PC-9 (cell line): ENCODE measurements around the gene LSM7. TPM values are rescaled to one million over a fixed set of nuclear protein-coding genes. Genes with fewer than 3 reads are reported as not detected.

Experiments
- BruUV-seq: library from RNA; stranded (reverse); fragments of 400-500 nt; replicated peaks from 2 replicates; lab custom pipeline; 2021; lab: Mats Ljungman, UMichigan
- CTCF ChIA-PET: fragments of 300-600 bp; sonication (Branson Sonifier 250); formaldehyde crosslinking; loops from one replicate; lab custom pipeline; 2022; ENCODE audit warnings: antibody characterized with exemption; lab: Charles Lee
- POLR2A ChIA-PET: fragments of 300-600 bp; sonication (Branson Sonifier 250); formaldehyde crosslinking; loops from one replicate; lab custom pipeline; 2022; ENCODE audit warnings: antibody characterized with exemption; ENCODE audit not compliant: unreplicated experiment; lab: Charles Lee
- DNase-seq, 2 experiments: peaks; one replicate each; pipeline versions ENCODE4 v3.0.0 to v3.0.0-alpha.2; 2015 to 2022; ENCODE audit warnings: mixed read lengths in 1 of 2
- H2AFZ ChIP-seq: fragments of 200-600 bp; sonication (generic); 2 replicates; pipeline ENCODE4 v1.8.1; 2017; ENCODE audit warnings: antibody characterized with exemption
- H3F3A ChIP-seq: fragments of 200-600 bp; sonication (generic); 2 replicates; pipeline ENCODE4 v1.8.1; 2017; ENCODE audit warnings: antibody characterized with exemption, mild to moderate bottlenecking, low read depth; ENCODE audit not compliant: insufficient read depth
- H3K27ac ChIP-seq: fragments of 200-600 bp; sonication (generic); 2 replicates; pipeline ENCODE4 v1.6.1; 2016; ENCODE audit warnings: mixed run types
- H3K27me3 ChIP-seq: fragments of 200-600 bp; sonication (generic); 2 replicates; pipeline ENCODE4 v1.6.1; 2016; ENCODE audit warnings: low read depth, mixed run types; ENCODE audit not compliant: insufficient read depth
- H3K36me3 ChIP-seq: fragments of 200-600 bp; sonication (generic); 2 replicates; pipeline ENCODE4 v1.6.1; 2016; ENCODE audit warnings: low read depth, mixed run types
- H3K4me1 ChIP-seq: fragments of 200-600 bp; sonication (generic); replicated peaks from 2 replicates; pipeline ENCODE4 v1.6.1; 2016; ENCODE audit warnings: mixed run types; ENCODE audit not compliant: insufficient read depth
- H3K4me2 ChIP-seq: fragments of 200-600 bp; sonication (generic); 2 replicates; pipeline ENCODE4 v1.6.1; 2017; ENCODE audit warnings: mixed run types
- H3K4me3 ChIP-seq: fragments of 200-600 bp; sonication (generic); 2 replicates; pipeline ENCODE4 v1.6.1; 2016; ENCODE audit warnings: mixed run types
- H3K79me2 ChIP-seq: fragments of 200-600 bp; sonication (generic); 2 replicates; pipeline ENCODE4 v1.6.1; 2017; ENCODE audit warnings: low read depth, mixed run types
- H3K9me2 ChIP-seq: fragments of 200-600 bp; sonication (generic); 2 replicates; pipeline ENCODE4 v1.8.1; 2017; ENCODE audit warnings: mild to moderate bottlenecking; ENCODE audit not compliant: insufficient read depth
- H3K9me3 ChIP-seq: fragments of 200-600 bp; sonication (generic); 2 replicates; pipeline ENCODE4 v1.8.1; 2016; ENCODE audit warnings: low read depth; ENCODE audit not compliant: insufficient read depth
- H4K20me1 ChIP-seq: fragments of 200-600 bp; sonication (generic); 2 replicates; pipeline ENCODE4 v1.8.1; 2017; ENCODE audit not compliant: insufficient read depth
- EZH2 ChIP-seq: fragments of 200-600 bp; sonication (generic); IDR thresholded peaks from 2 replicates; pipeline ENCODE4 v1.8.0; 2017; ENCODE audit warnings: antibody characterized with exemption, low read depth
- intact Hi-C: fragments of 100-400 bp; cut with micrococcal nuclease; formaldehyde crosslinking; loops from one replicate; pipeline ENCODE4 v1.10.0; 2022; ENCODE audit not compliant: unreplicated experiment
- total RNA-seq: library from RNA; stranded (reverse); gene quantifications from 2 replicates; pipeline ENCODE4 v1.2.3, GENCODE V29; 2021
- TF ChIP-seq, protein P1 (sequence below): fragments of 200-600 bp; sonication (generic); conservative IDR thresholded peaks from 2 replicates; pipeline ENCODE4 v1.6.1; 2017; ENCODE audit warnings: mixed run types, antibody characterized with exemption, mild to moderate bottlenecking, moderate library complexity

The LSM7 gene
- total RNA-seq, 1 experiment from 2014 or later, result 80.2 TPM

DNA sequence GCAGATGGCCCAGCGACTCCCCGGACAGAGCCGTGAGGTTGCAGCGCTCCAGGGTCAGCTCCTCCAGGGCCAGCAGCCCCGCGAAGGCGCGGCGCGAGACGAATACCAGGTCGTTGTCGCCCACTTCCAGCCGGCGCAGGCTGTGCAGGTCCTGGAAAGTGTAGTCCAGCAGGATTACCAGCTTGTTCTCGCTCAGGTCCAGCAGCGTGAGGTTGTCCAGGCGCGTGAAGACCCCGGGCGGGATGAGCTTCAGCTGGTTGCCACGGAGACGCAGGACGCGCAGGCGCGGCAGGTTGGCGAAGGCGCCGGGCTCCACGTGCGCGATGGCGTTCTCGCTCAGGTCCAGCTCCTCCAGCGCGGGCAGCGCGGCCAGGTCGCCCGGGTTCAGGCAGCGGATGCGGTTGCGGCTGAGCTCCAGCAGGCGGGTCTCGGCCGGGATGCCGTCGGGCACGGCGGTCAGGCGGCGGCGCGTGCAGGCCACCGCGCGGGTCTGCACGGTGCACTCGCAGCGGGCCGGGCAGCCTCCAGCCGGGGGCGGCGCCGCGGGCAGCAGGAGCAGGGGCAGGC lies 37.1 kb downstream of the LSM7 start:
- no peaks in the 10 kb centered on the region for H3K27me3 ChIP-seq
- no peaks in the 10 kb centered on the region for H3K9me2 ChIP-seq
- no peaks in the 10 kb centered on the region for H3K79me2 ChIP-seq
- H3K4me2 ChIP-seq, result no peak overlapping the region
- H3F3A ChIP-seq, result no peaks in the 10 kb centered on the region
- no TSS peak for BruUV-seq
- no peaks in the 10 kb centered on the region for H3K36me3 ChIP-seq
- H4K20me1 ChIP-seq, result no peaks in the 10 kb centered on the region
- TF ChIP-seq, protein P1, sequence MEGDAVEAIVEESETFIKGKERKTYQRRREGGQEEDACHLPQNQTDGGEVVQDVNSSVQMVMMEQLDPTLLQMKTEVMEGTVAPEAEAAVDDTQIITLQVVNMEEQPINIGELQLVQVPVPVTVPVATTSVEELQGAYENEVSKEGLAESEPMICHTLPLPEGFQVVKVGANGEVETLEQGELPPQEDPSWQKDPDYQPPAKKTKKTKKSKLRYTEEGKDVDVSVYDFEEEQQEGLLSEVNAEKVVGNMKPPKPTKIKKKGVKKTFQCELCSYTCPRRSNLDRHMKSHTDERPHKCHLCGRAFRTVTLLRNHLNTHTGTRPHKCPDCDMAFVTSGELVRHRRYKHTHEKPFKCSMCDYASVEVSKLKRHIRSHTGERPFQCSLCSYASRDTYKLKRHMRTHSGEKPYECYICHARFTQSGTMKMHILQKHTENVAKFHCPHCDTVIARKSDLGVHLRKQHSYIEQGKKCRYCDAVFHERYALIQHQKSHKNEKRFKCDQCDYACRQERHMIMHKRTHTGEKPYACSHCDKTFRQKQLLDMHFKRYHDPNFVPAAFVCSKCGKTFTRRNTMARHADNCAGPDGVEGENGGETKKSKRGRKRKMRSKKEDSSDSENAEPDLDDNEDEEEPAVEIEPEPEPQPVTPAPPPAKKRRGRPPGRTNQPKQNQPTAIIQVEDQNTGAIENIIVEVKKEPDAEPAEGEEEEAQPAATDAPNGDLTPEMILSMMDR, result no peak
- no peak for TF ChIP-seq EZH2
- no peak overlapping the region for H3K27ac ChIP-seq
- DNase-seq, result no peak
- intact Hi-C loops, result no loop called here
- H3K4me1 ChIP-seq, result no peaks in the 10 kb centered on the region
- CTCF ChIA-PET, result no interaction called here
- no peaks in the 10 kb centered on the region for H3K9me3 ChIP-seq
- POLR2A ChIA-PET, result no interaction called here
- no peak overlapping the region for H2AFZ ChIP-seq
- H3K4me3 ChIP-seq, result no peak overlapping the region

GRCh38 chr19:2290441-2291184 lies 37.8 kb downstream of the LSM7 start:
- Histone ChIP-seq H2AFZ (no peak overlapping the region), H3K4me1 (no peaks in the 10 kb centered on the region), H3K79me2 (no peaks in the 10 kb centered on the region), H3K27me3 (no peaks in the 10 kb centered on the region), H3K36me3 (no peaks in the 10 kb centered on the region), H3K27ac (no peak overlapping the region), H3K9me2 (no peaks in the 10 kb centered on the region), H3F3A (no peaks in the 10 kb centered on the region), H3K4me2 (no peak overlapping the region), H3K4me3 (no peak overlapping the region), H3K9me3 (no peaks in the 10 kb centered on the region), H4K20me1 (no peaks in the 10 kb centered on the region)
- CTCF ChIA-PET, result no interaction called here
- BruUV-seq, result no TSS peak
- TF ChIP-seq EZH2, result no peak
- TF ChIP-seq, protein P1, result no peak
- DNase-seq, result no peak
- POLR2A ChIA-PET, result no interaction called here
- intact Hi-C loops, result no loop called here

DNA sequence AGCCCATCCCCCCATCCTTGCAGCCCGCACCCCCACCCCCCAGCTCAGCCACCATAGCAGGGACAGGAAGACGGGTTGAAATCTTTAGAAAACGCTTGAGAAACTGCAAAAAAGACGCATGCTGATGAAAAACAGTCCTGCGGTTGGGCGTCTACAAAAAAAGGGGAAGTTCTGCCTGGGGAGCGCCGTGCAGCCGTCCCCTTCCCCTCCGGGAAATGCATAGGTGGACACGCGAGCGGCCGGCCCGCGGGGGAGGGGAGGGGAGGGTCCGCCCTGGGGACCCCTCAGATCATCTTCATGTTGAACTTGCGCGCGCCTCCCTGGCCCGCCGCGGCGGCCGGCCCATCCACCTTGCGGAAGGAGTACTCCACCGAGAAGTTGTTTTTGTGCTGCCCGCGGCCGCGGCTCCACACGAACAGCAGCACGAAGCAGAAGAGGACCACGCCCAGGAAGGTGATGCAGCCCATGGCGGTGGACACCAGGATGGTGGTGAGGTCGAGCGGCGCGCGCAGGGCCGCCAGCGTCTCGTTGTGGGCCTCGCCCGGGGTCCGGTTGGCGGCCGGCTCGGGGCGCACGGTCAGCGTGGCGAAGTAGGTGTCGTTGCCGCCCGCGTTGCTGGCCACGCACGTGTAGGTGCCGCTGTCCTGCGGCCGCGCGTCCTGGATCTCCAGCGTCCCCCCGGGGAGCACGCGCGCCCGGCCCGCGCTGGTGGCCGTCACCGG lies 38.5 kb downstream of the LSM7 start:
- Histone ChIP-seq H3K27ac (no peak overlapping the region), H3K4me3 (no peak overlapping the region), H3K27me3 (no peaks in the 10 kb centered on the region)

More for the DNA sequence above, 38.5 kb downstream of the LSM7 start:
- ChIA-PET POLR2A (no interaction called here), CTCF (no interaction called here)
- intact Hi-C loops, result no loop called here
- Histone ChIP-seq H3K36me3 (no peaks in the 10 kb centered on the region), H3K9me2 (no peaks in the 10 kb centered on the region), H2AFZ (no peak overlapping the region), H3F3A (no peaks in the 10 kb centered on the region), H3K4me1 (no peaks in the 10 kb centered on the region), H3K4me2 (no peak overlapping the region), H4K20me1 (no peaks in the 10 kb centered on the region), H3K9me3 (no peaks in the 10 kb centered on the region), H3K79me2 (no peaks in the 10 kb centered on the region)
- no peak for DNase-seq
- no peak for TF ChIP-seq EZH2
- TF ChIP-seq, protein P1, result no peak
- BruUV-seq, result no TSS peak
